ENCODE measurements around the gene CACNA1I.
A peak's percentile ranks its signal among the peaks of the same experiment; 100 is the strongest.

The CACNA1I gene

GRCh38 chr22:39625569-39626537, 55.3 kb downstream of the CACNA1I start:
- DNase-seq = no peak

DNA sequence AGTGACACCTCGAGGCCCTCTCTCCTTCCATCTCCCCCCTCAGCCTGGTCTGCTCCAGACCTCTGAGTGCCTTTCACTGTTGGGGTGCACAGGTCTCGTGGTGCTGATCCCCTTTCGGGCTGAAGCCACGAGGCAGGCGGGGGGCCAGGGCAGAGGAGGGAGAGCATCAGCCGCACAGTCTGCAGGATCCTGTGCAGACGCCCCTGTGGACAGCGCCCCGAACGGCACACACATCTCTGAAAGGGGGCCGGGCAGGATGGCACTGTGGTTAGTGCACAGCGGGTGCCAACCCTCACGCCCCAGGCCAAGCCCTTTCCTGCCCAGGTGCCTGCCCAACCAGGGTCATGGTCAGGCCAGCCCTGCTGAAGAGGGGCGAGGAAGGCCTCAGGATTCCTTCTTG, 56.7 kb downstream of the CACNA1I start:
- DNase-seq = no peak

GRCh38 chr22:39627865-39628562, 57.5 kb downstream of the CACNA1I start:
- DNase-seq = no peak

GRCh38 chr22:39628563-39629080, 58.1 kb downstream of the CACNA1I start:
- DNase-seq = no peak

- no peak for DNase-seq
These were observed 59.3 kb downstream of the CACNA1I start for GRCh38 chr22:39629851-39630250.

DNA sequence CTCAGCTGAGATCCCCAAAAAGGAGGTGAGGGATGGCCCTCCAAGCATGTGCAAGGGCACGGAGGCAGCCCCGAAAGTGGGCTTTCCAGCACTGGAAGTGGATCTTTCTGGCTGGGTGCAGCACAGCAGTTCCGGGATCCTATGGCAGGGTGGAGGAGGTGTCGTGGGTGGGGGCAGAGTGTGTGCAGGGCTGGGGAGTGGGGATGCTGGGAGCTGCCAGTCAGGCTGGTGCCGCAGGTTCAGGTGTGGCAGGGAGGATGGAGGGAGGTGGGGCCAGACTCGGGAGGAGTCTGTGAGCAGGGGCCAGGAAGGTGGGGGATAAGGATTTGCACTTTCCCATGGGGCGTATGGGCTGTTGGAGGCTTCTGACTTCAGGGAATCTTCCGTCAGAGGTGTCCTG, 60.2 kb downstream of the CACNA1I start:
- DNase-seq = no peak

DNA sequence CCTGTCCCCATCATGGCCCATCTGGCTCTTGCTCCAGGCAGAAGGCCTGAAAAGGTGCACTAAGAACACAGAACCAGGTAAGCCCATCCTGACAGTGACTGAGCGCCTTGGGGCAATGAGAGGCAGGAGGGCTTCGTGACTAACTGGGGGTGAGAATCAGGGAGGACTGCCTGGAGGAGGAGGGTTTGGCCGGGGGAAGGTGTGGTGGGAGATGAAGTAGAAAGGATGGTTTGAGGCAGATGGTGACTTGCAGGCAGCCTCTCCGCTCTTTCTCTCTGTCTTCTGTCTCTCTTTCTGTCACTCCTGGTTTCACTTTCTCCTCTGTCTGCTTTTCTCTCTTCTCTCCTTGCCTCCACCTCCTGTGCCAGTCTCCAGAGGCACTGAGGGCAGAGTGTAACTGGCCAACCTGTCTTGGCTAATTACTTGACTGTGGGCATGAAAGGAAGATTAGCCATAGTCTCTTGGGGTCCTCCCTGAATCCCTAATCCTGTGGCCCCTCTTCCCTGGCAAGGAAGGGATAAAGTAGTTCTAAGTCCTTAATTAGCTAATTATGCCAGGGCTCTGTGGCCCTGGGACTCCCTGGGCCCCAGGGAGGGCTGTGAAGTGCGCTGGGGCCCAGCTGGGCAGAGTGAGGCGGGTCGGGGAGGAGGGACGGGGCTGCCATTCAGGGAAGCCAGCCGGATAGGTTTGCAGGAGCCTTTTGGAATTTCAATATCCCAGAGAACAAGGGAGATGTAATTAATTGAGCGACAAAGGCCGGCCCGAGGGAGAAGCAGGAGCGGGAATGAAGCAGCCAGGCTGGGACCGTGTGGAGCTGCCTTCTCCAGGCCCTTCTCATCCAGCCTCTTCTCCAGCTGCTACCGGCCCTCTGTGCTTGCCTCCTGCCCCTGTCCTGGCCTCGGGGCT, 61.1 kb downstream of the CACNA1I start:
- DNase-seq = no peak

GRCh38 chr22:39634530-39635405, 64.2 kb downstream of the CACNA1I start:
- DNase-seq = peak; percentile 9 to 75

DNA sequence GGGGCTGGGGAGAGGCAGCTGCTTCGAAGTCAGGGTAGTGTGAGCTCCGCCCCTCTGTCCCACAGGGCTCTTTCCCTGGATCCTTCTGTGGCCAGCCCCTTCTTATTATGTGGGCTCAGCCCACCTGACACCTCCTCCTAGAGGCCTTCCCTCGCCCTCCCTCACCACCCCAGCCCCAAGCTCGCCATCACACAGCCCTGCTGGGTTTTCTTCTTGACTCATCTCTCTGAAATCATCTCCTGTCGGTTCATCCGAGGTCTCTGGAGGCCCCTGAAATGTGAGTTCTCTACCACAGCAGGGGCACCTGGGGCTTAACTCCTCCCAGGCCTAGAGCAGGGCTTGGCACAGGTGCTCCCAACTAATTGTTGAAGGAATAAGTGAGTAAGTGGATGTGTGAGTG, 65.2 kb downstream of the CACNA1I start:
- DNase-seq = no peak

GRCh38 chr22:39638958-39639357, 68.4 kb downstream of the CACNA1I start:
- no peak for DNase-seq

- no peak for DNase-seq
These were observed 71.2 kb downstream of the CACNA1I start for GRCh38 chr22:39641660-39642310.

- no peak for DNase-seq
These were observed 72.9 kb downstream of the CACNA1I start for GRCh38 chr22:39643311-39644083.

DNA sequence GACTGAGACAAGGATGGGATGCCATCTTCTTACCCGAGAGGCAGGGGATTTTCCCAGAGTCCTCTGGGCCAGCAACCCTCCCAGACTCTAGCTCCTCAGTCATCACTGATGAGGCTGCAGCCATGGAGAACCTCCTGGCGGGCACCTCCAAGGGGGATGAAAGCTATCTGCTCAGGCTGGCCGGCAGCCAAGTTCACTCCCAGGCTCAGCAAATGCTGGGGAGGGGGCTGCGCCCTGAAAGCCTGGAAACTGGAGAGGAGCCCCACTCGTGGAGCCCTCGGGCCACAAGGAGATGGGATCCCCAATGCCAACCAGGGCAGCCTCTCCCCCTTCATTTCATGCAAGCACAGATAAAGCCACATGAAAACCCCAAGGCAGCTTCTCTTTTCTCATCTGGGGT, 75.0 kb downstream of the CACNA1I start:
- DNase-seq = no peak

DNA sequence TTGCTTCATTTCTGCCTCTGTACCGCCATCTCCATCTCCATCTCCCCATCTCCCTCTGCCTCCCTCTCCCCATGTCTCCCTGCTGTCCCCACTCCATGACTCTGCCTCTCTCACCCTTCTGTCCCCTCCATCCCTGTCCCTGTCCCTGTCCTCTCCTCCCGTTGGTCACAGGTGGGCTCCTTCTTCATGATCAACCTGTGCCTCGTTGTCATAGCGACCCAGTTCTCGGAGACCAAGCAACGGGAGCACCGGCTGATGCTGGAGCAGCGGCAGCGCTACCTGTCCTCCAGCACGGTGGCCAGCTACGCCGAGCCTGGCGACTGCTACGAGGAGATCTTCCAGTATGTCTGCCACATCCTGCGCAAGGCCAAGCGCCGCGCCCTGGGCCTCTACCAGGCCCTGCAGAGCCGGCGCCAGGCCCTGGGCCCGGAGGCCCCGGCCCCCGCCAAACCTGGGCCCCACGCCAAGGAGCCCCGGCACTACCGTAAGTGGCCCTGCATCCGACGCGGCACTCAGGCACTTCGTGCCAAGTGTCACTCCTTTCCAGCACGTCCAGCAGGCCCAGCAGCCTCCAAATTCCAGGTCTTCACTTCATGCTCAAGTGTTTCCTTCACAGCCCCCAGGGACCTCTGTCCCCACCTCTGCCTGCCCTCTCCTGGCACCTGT, 76.0 kb downstream of the CACNA1I start:
- DNase-seq = no peak

GRCh38 chr22:39647836-39648629, 77.5 kb downstream of the CACNA1I start:
- DNase-seq = no peak

- no peak for DNase-seq
These were observed 78.0 kb downstream of the CACNA1I start for GRCh38 chr22:39648630-39648950.

DNA sequence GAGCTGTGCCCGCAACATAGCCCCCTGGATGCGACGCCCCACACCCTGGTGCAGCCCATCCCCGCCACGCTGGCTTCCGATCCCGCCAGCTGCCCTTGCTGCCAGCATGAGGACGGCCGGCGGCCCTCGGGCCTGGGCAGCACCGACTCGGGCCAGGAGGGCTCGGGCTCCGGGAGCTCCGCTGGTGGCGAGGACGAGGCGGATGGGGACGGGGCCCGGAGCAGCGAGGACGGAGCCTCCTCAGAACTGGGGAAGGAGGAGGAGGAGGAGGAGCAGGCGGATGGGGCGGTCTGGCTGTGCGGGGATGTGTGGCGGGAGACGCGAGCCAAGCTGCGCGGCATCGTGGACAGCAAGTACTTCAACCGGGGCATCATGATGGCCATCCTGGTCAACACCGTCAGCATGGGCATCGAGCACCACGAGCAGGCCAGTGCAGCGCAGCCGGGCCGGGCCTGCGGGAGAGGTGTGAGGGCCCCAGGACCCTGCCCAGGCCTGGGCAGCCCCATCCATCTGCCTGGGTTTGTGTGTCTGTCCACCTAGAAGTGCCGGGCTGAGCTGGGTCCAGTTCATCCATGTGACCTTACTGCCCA, 79.0 kb downstream of the CACNA1I start:
- DNase-seq = no peak

Data from NCI-H446 (cell line).